GM18526 (cell line): ENCODE results near the gene DNAJB13.

Experiments
- POLR2A ChIP-seq: IDR thresholded peaks from 3 replicates; pipeline ENCODE4 v1.6.1; 2011; ENCODE audit not compliant: insufficient read length; ENCODE audit errors: extremely low read depth

DNAJB13 gene

GRCh38 chr11:74012074-74012809, 61.4 kb downstream of the DNAJB13 start:
- TF ChIP-seq POLR2A = no peak

GRCh38 chr11:74013141-74013540, 62.3 kb downstream of the DNAJB13 start:
- no peak for TF ChIP-seq POLR2A

GRCh38 chr11:74014880-74015279, 64.1 kb downstream of the DNAJB13 start:
- TF ChIP-seq POLR2A = no peak

- TF ChIP-seq POLR2A = no peak
These were observed 65.3 kb downstream of the DNAJB13 start for GRCh38 chr11:74015919-74016684.

- TF ChIP-seq POLR2A = no peak
These were observed 66.8 kb downstream of the DNAJB13 start for GRCh38 chr11:74017631-74018030.

- TF ChIP-seq POLR2A = no peak
These were observed 67.6 kb downstream of the DNAJB13 start for GRCh38 chr11:74018331-74019005.

- no peak for TF ChIP-seq POLR2A
These were observed 68.4 kb downstream of the DNAJB13 start for GRCh38 chr11:74019104-74019738.

GRCh38 chr11:74019860-74020259, 69.0 kb downstream of the DNAJB13 start:
- TF ChIP-seq POLR2A = no peak
